RWPE2 (cell line): ENCODE results near the gene CDR2.

Source experiments
- ATAC-seq: fragments of 200-7000 bp; cut with Tn5 transposase; 3 replicates; pipeline ENCODE4 v1.9.1; 2021; ENCODE audit warnings: low read depth
- DNase-seq: peaks from one replicate; pipeline ENCODE4 v3.0.0-alpha.2; 2020; ENCODE audit warnings: low spot score
- H3K27ac ChIP-seq: fragments of 450-650 bp; 2 replicates; pipeline ENCODE4 v1.5.1; 2017; ENCODE audit warnings: mild to moderate bottlenecking; ENCODE audit not compliant: poor library complexity, severe bottlenecking
- H3K27me3 ChIP-seq: fragments of 250-450 bp; sonication (Bioruptor Pico); 2 replicates; pipeline ENCODE4 v1.5.1; 2021; ENCODE audit warnings: mild to moderate bottlenecking, moderate library complexity; ENCODE audit not compliant: insufficient read depth, poor library complexity, severe bottlenecking
- H3K36me3 ChIP-seq: fragments of 250-450 bp; sonication (Bioruptor Pico); 2 replicates; pipeline ENCODE4 v1.5.1; 2020; ENCODE audit warnings: low read depth, mild to moderate bottlenecking, moderate library complexity
- H3K4me1 ChIP-seq: fragments of 250-450 bp; sonication (Bioruptor Pico); 2 replicates; pipeline ENCODE4 v1.5.1; 2021; ENCODE audit warnings: mild to moderate bottlenecking, moderate library complexity; ENCODE audit not compliant: insufficient read depth, poor library complexity, severe bottlenecking
- H3K4me3 ChIP-seq: fragments of 250-450 bp; sonication (Bioruptor Pico); 2 replicates; pipeline ENCODE4 v1.5.1; 2021; ENCODE audit warnings: mild to moderate bottlenecking, moderate library complexity; ENCODE audit not compliant: severe bottlenecking
- H3K9me3 ChIP-seq: fragments of 250-450 bp; sonication (Bioruptor Pico); 2 replicates; pipeline ENCODE4 v1.5.1; 2021; ENCODE audit warnings: mild to moderate bottlenecking, moderate library complexity; ENCODE audit not compliant: severe bottlenecking
- CTCF ChIP-seq: fragments of 450-650 bp; IDR thresholded peaks from one replicate; pipeline ENCODE4 v1.5.1; 2017; ENCODE audit warnings: mild to moderate bottlenecking, moderate library complexity; ENCODE audit not compliant: poor library complexity, severe bottlenecking

The CDR2 gene

DNA sequence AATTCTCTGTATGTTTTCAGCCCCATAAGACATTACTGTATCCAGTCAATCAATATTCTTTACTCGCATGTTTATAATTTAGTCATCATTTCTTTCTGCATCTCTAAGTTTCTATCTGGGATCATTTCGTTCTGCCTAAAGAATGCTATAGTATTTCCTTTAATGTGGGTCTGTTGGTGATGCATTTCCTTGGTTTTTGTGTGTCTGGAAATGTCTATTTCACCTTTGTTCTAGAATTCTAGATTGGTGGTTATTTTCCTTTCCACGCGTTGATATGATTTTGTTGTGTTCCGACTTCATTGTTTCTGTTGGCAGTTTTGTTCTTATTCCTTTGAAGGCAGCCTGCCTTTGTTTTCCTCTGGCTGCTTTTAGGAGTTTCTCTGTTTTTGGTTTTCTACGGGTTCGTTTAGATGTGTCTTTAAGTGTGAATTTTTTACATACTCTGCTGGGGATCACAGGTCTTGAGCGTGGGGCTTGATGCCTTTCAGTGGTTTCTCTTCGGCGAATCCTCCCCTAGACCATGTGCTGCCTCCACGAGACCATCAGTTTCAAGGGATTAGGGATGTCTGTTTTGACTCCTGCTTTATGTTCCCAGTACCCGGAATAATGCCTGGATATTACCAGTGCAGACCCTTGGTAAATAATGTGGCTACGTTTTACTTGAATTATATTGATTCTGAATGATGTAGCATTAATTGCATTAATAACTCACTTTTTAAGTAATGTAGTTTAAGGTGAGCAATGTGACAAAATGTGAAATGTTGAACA, 53.7 kb downstream of the CDR2 start:
- H3K27ac ChIP-seq: no peak overlapping the region
- H3K36me3 ChIP-seq: peaks cover 62% of the 10 kb centered on the region
- TF ChIP-seq CTCF: no peak
- DNase-seq (no peak), ATAC-seq (no peak)
- H3K9me3 ChIP-seq: no peaks in the 10 kb centered on the region
- no peaks in the 10 kb centered on the region for H3K27me3 ChIP-seq
- H3K4me1 ChIP-seq: no peaks in the 10 kb centered on the region
- H3K4me3 ChIP-seq: no peak overlapping the region

- no peak overlapping the region for H3K27ac ChIP-seq
- H3K36me3 ChIP-seq: peaks cover 74% of the 10 kb centered on the region
- no peaks in the 10 kb centered on the region for H3K27me3 ChIP-seq
- TF ChIP-seq CTCF: peak; percentile 50
- no peak overlapping the region for H3K4me3 ChIP-seq
- no peaks in the 10 kb centered on the region for H3K9me3 ChIP-seq
- peaks cover 11% of the 10 kb centered on the region for H3K4me1 ChIP-seq
- DNase-seq (no peak), ATAC-seq (no peak)
Measured at GRCh38 chr16:22318690-22319358, 55.6 kb downstream of the CDR2 start.

DNA sequence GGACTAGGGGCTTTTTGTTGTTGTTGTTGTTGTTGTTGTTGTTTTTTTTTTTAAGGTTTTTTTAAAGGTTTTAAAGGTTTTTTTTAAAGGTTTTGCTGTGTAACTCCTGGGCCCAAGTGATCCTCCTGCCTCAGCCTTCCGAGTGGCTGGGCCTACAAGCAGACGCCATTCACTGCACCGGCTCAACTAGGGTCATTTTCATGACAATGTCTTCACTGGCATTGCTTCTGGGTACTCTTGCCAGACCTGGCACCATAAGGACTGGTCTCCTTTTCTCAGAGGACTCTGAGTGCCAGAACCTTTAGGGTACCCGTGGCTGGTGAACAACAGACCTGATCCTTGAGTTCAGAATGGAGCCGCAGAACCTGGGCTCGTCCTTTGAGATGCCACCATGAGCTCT, 56.8 kb downstream of the CDR2 start:
- H3K4me3 ChIP-seq: no peak overlapping the region
- ATAC-seq: no peak
- peaks cover 11% of the 10 kb centered on the region for H3K4me1 ChIP-seq
- no peak overlapping the region for H3K27ac ChIP-seq
- TF ChIP-seq CTCF: no peak
- H3K9me3 ChIP-seq: no peaks in the 10 kb centered on the region
- no peak for DNase-seq
- no peaks in the 10 kb centered on the region for H3K27me3 ChIP-seq
- peaks cover 76% of the 10 kb centered on the region for H3K36me3 ChIP-seq

DNA sequence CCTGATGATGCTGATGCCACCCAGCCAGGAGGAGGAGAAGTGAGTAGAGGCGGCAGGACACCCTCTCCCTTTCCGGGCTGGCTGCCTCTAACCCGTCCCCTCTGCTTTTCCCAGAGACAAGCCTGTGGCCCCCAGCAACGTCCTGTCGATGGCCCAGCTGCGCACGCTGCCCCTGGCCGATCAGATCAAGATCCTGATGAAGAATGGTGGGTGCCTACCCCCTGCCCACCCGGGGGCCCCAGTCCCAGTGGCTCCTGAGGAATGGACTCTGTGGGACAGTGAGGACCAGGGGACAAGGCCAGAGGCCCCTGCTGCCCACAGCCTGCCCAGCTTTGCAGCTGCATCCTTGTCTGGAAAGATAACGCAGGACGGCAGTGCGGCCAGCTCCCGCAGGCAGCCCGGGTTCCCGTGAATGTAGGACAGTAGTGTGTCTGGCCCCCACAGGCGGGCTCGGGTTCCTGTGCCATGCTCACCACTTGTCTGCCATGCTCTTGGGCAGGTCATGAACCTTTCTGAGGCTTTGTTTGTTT, 57.4 kb downstream of the CDR2 start:
- H3K36me3 ChIP-seq: peaks cover 78% of the 10 kb centered on the region

More for the DNA sequence above, 57.4 kb downstream of the CDR2 start:
- TF ChIP-seq CTCF: no peak
- Histone ChIP-seq H3K4me1 (peaks cover 11% of the 10 kb centered on the region), H3K4me3 (no peak overlapping the region), H3K27me3 (no peaks in the 10 kb centered on the region), H3K27ac (no peak overlapping the region), H3K9me3 (no peaks in the 10 kb centered on the region)
- no peak for DNase-seq
- ATAC-seq: no peak
